Measurements from ENCODE around the gene PHACTR3. TPM values are rescaled to one million over a fixed set of nuclear protein-coding genes. Genes with fewer than 3 reads are reported as not detected.

The PHACTR3 gene
- total RNA-seq, 1 experiment from 2014 or later, result not detected

GRCh38 chr20:59608871-59609270 lies 4.5 kb downstream of the PHACTR3 start:
- H3K4me3 Mint-ChIP-seq, result no peak overlapping the region
- WGBS (ENCODE audit: extremely low coverage, insufficient read length, low lambda C conversion rate), result no CpG with 5 or more reads among the region's 5 CpGs
- no peaks in the 10 kb centered on the region for H3K4me1 Mint-ChIP-seq
- Histone ChIP-seq H4K20me1 (ENCODE audit: control insufficient read depth, insufficient read depth, insufficient read length) (no peaks in the 10 kb centered on the region), H3K4me2 (ENCODE audit: insufficient read depth, insufficient read length, low read length) (no peak overlapping the region), H2BK5ac (ENCODE audit: insufficient read length, low read length) (no peak overlapping the region), H2BK12ac (ENCODE audit: insufficient read length, low read depth, low read length) (no peak overlapping the region), H2BK20ac (ENCODE audit: low read depth, low read length, poor library complexity, severe bottlenecking) (no peak overlapping the region), H3K14ac (ENCODE audit: insufficient read depth, low read length) (no peak overlapping the region; the same call in 1 of the 2 replicates), H3K18ac (ENCODE audit: insufficient read length, low read depth, low read length) (no peak overlapping the region), H3K23me2 (ENCODE audit: insufficient read length, low read depth, low read length, poor library complexity, severe bottlenecking) (peaks cover 5% of the 10 kb centered on the region), H3K23ac (ENCODE audit: insufficient read length, low read depth, low read length) (no peak overlapping the region), H3K4me1 (ENCODE audit: insufficient read depth, low read length) (no peaks in the 10 kb centered on the region), H3K9me3 (ENCODE audit: control insufficient read depth, low read depth, low read length) (no peaks in the 10 kb centered on the region), H4K91ac (ENCODE audit: insufficient read length, low read depth, low read length) (no peak overlapping the region), H2AK5ac (ENCODE audit: insufficient read length, low read length) (no peak overlapping the region), H2BK120ac (ENCODE audit: low read depth, low read length, poor library complexity, severe bottlenecking) (no peak overlapping the region), H4K5ac (ENCODE audit: insufficient read length, low read depth, low read length) (no peak overlapping the region), H2AFZ (ENCODE audit: low read length) (no peak overlapping the region), H3K4ac (ENCODE audit: low read depth, low read length) (no peak overlapping the region), H4K8ac (replicated peaks; ENCODE audit: insufficient read length, low read depth, low read length) (no peak overlapping the region), H3K27me3 (ENCODE audit: insufficient read depth, low read length) (peaks cover 26% of the 10 kb centered on the region), H3K79me1 (ENCODE audit: insufficient read depth, low read depth, low read length, poor library complexity, severe bottlenecking) (no peaks in the 10 kb centered on the region), H3K27ac (ENCODE audit: insufficient read length, low read depth, low read length) (no peak overlapping the region), H2BK15ac (ENCODE audit: low read depth, low read length) (no peak overlapping the region), H3T11ph (ENCODE audit: low read length) (no peak overlapping the region), H3K56ac (ENCODE audit: insufficient read length, low read depth, low read length) (no peak overlapping the region), H3K9ac (ENCODE audit: extremely low read depth, insufficient read length, low read length) (no peak overlapping the region), H3K79me2 (ENCODE audit: insufficient read depth, low read length) (no peaks in the 10 kb centered on the region)
- H3K9me3 Mint-ChIP-seq, result peaks cover 0 to 64% of the 10 kb centered on the region in 2 experiments; a peak in 3 of 5 replicates
- TF ChIP-seq, protein P1, sequence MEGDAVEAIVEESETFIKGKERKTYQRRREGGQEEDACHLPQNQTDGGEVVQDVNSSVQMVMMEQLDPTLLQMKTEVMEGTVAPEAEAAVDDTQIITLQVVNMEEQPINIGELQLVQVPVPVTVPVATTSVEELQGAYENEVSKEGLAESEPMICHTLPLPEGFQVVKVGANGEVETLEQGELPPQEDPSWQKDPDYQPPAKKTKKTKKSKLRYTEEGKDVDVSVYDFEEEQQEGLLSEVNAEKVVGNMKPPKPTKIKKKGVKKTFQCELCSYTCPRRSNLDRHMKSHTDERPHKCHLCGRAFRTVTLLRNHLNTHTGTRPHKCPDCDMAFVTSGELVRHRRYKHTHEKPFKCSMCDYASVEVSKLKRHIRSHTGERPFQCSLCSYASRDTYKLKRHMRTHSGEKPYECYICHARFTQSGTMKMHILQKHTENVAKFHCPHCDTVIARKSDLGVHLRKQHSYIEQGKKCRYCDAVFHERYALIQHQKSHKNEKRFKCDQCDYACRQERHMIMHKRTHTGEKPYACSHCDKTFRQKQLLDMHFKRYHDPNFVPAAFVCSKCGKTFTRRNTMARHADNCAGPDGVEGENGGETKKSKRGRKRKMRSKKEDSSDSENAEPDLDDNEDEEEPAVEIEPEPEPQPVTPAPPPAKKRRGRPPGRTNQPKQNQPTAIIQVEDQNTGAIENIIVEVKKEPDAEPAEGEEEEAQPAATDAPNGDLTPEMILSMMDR (conservative IDR thresholded peaks at IDR 0.05), result no peak
- H3K36me3 Mint-ChIP-seq (ENCODE audit: insufficient read depth in 1 of 3, low read depth in 3 of 3), result no peaks in the 10 kb centered on the region; a peak in 1 of 7 replicates
- H3K27me3 Mint-ChIP-seq (ENCODE audit: low read depth), result peaks cover 79% of the 10 kb centered on the region
- H3K27ac Mint-ChIP-seq, result no peak overlapping the region
- no peak for DNase-seq

Measured in H9 (cell line).